Upper lobe of left lung (tissue), 6 donors: ENCODE measurements around the gene KRT3. TPM values are rescaled to one million over a fixed set of nuclear protein-coding genes. Genes with fewer than 3 reads are reported as not detected.

Experiments
- ATAC-seq, 2 donors: fragments of 200-7000 bp; cut with Tn5 transposase; one replicate each; pipeline ENCODE4 v1.9.1; 2022; ENCODE audit warnings: mild to moderate bottlenecking in 2 of 2, moderate library complexity in 2 of 2; ENCODE audit not compliant: low FRiP score in 2 of 2
- DNase-seq, 2 donors: peaks; one replicate each; pipeline ENCODE4 v3.0.0-alpha.2; 2019 to 2020
- H3K27ac ChIP-seq, 4 donors: fragments of 200-600 bp; sonication (generic); one replicate each; pipeline ENCODE4 v1.5.1; 2016 to 2019
- H3K27me3 ChIP-seq, 4 donors: fragments of 200-600 bp; sonication (generic); one replicate each; pipeline ENCODE4 v1.5.1; 2017 to 2019
- H3K36me3 ChIP-seq, 4 donors: fragments of 200-600 bp; sonication (generic); one replicate each; pipeline ENCODE4 v1.5.1; 2016 to 2019
- H3K4me1 ChIP-seq, 4 donors: fragments of 200-600 bp; sonication (generic); one replicate each; pipeline ENCODE4 v1.5.1; 2018 to 2019
- H3K4me3 ChIP-seq, 4 donors: fragments of 200-600 bp; sonication (generic); one replicate each; pipeline ENCODE4 v1.5.1; 2017 to 2019; ENCODE audit warnings: mild to moderate bottlenecking in 2 of 4, moderate library complexity in 1 of 4
- H3K9me3 ChIP-seq, 4 donors: fragments of 200-600 bp; sonication (generic); one replicate each; pipeline ENCODE4 v1.5.1; 2018 to 2019
- CTCF ChIP-seq, 6 experiments: fragments of 450-650 bp in 4 of 6; fragments of 200-600 bp in 2 of 6; sonication (generic) in 2 of 6; IDR thresholded peaks; one replicate each; pipeline ENCODE4 v1.5.1; 2016 to 2019; ENCODE audit warnings: antibody characterized with exemption in 6 of 6
- EP300 ChIP-seq, 4 donors: sonication (generic); formaldehyde crosslinking; IDR thresholded peaks; one replicate each; pipeline ENCODE4 v1.5.1; 2017; ENCODE audit warnings: antibody characterized with exemption in 4 of 4, control low read depth in 2 of 4
- POLR2A ChIP-seq, 4 donors: fragments of 450-650 bp; IDR thresholded peaks; one replicate each; pipeline ENCODE4 v1.5.1; 2016 to 2017; ENCODE audit warnings: antibody characterized with exemption in 4 of 4, mild to moderate bottlenecking in 2 of 4
- POLR2AphosphoS5 ChIP-seq, 2 donors: sonication (generic); formaldehyde crosslinking; IDR thresholded peaks; one replicate each; pipeline ENCODE4 v1.5.1; 2017; ENCODE audit warnings: antibody characterized with exemption in 2 of 2
- WGBS, 2 donors: methylation state at CpG; one replicate each; pipeline ENCODE4 v1.1.5; 2017 to 2018; 5-methylcytosine and 5-hydroxymethylcytosine counted together
- total RNA-seq, 6 donors: library from RNA; depleted of rRNA in 4 of 6; stranded (reverse); fragments of >200 nt in 4 of 6; gene quantifications; one replicate each; pipeline versions ENCODE4 v1.1.0 to v1.2.1, GENCODE V29; 2016 to 2021
- donor health status: DM: no; HTN: no; CAD: no; lungs with moderate emphysema.
- donor health status: DM: no; HTN: yes; CAD: no; lungs with severe emphysema.

KRT3 gene
- total RNA-seq, 6 donors from 2014 or later = not detected

- Histone ChIP-seq H3K4me1 (peaks cover 0 to 5% (median 2%) of the 10 kb centered on the region in 4 donors), H3K36me3 (no peaks in the 10 kb centered on the region), H3K27ac (no peak overlapping the region), H3K27me3 (peaks cover 0 to 5% (median 0%) of the 10 kb centered on the region in 4 donors), H3K9me3 (no peaks in the 10 kb centered on the region), H3K4me3 (no peak overlapping the region)
- no peak for ATAC-seq
- DNase-seq = no peak
- TF ChIP-seq CTCF (IDR thresholded peaks at IDR 0.05) (no peak), POLR2AphosphoS5 (IDR thresholded peaks at IDR 0.05) (no peak), EP300 (IDR thresholded peaks at IDR 0.05) (no peak), POLR2A (IDR thresholded peaks at IDR 0.05) (no peak)
- 89% methylated on average over 5 to 8 of the region's 8 CpGs for WGBS, 2 donors
These were observed 12.8 kb upstream of the KRT3 start for GRCh38 chr12:52808573-52809160.

GRCh38 chr12:52807544-52808470, 11.9 kb upstream of the KRT3 start:
- WGBS, 2 donors = 86 to 90% methylated on average over 16 of the region's 16 CpGs
- DNase-seq (peak in 1 of 2 donors; percentile 53), ATAC-seq (no peak)
- Histone ChIP-seq H3K27ac (no peak overlapping the region), H3K27me3 (peaks cover 0 to 5% (median 0%) of the 10 kb centered on the region in 4 donors), H3K9me3 (no peaks in the 10 kb centered on the region), H3K4me1 (no peaks in the 10 kb centered on the region), H3K4me3 (no peak overlapping the region), H3K36me3 (no peaks in the 10 kb centered on the region)
- no peak for TF ChIP-seq CTCF (IDR thresholded peaks at IDR 0.05)
- TF ChIP-seq POLR2A (IDR thresholded peaks at IDR 0.05) = no peak
- no peak for TF ChIP-seq EP300 (IDR thresholded peaks at IDR 0.05)
- no peak for TF ChIP-seq POLR2AphosphoS5 (IDR thresholded peaks at IDR 0.05)

- Histone ChIP-seq H3K9me3 (no peaks in the 10 kb centered on the region), H3K27ac (no peak overlapping the region), H3K36me3 (no peaks in the 10 kb centered on the region), H3K4me3 (no peak overlapping the region), H3K27me3 (peaks cover 0 to 5% (median 0%) of the 10 kb centered on the region in 4 donors), H3K4me1 (no peaks in the 10 kb centered on the region)
- TF ChIP-seq POLR2A (IDR thresholded peaks at IDR 0.05) (no peak), POLR2AphosphoS5 (IDR thresholded peaks at IDR 0.05) (no peak), EP300 (IDR thresholded peaks at IDR 0.05) (no peak), CTCF (IDR thresholded peaks at IDR 0.05) (no peak)
- ATAC-seq = no peak
- WGBS, 2 donors = 87 to 92% methylated on average over 9 to 11 of the region's 11 CpGs
- DNase-seq = no peak
These were observed 11.1 kb upstream of the KRT3 start for GRCh38 chr12:52806821-52807543.

- peaks cover 0 to 5% (median 0%) of the 10 kb centered on the region in 4 donors for H3K27me3 ChIP-seq
- no peaks in the 10 kb centered on the region for H3K9me3 ChIP-seq
- no peak for DNase-seq
- ATAC-seq = no peak
- no peak overlapping the region for H3K27ac ChIP-seq
- TF ChIP-seq EP300 (IDR thresholded peaks at IDR 0.05) (no peak), CTCF (IDR thresholded peaks at IDR 0.05) (no peak), POLR2AphosphoS5 (IDR thresholded peaks at IDR 0.05) (no peak), POLR2A (IDR thresholded peaks at IDR 0.05) (no peak)
- H3K4me1 ChIP-seq = peaks cover 0 to 4% (median 0%) of the 10 kb centered on the region in 4 donors
- no peak overlapping the region for H3K4me3 ChIP-seq
- WGBS, 2 donors = 95 to 97% methylated on average over 3 of the region's 3 CpGs
- H3K36me3 ChIP-seq = no peaks in the 10 kb centered on the region
These were observed 10.4 kb upstream of the KRT3 start for GRCh38 chr12:52806169-52806811.
